GM18867 (cell line): ENCODE results near the gene CARD16.

Source experiments
- ATAC-seq: cut with Tn5 transposase; IDR thresholded peaks from one replicate; pipeline ENCODE4 v1.9.1; 2021; ENCODE audit warnings: mild to moderate bottlenecking, moderate library complexity; ENCODE audit not compliant: unreplicated experiment

CARD16 gene

GRCh38 chr11:105051559-105051958, 6.4 kb upstream of the CARD16 start:
- ATAC-seq, result no peak

GRCh38 chr11:105049481-105049880, 4.3 kb upstream of the CARD16 start:
- ATAC-seq, result no peak

- no peak for ATAC-seq
These were observed 1.9 kb upstream of the CARD16 start for GRCh38 chr11:105046898-105047579.

- ATAC-seq, result no peak
These were observed 651 bp upstream of the CARD16 start for GRCh38 chr11:105045676-105046296.

- no peak for ATAC-seq
These were observed 3.0 kb downstream of the CARD16 start for GRCh38 chr11:105042178-105042577.

- no peak for ATAC-seq
These were observed 4.4 kb downstream of the CARD16 start for GRCh38 chr11:105040703-105041102.

- ATAC-seq, result peak; percentile 89
These were observed 10.1 kb downstream of the CARD16 start, which contains the start of gene CASP1 for GRCh38 chr11:105034813-105035620. CASP1 (minus strand) TSS chr11:105035144; CDS start chr11:105035113, 31 bp downstream.

GRCh38 chr11:105034388-105034787, 10.7 kb downstream of the CARD16 start:
- ATAC-seq, result peak; percentile 5

GRCh38 chr11:105033781-105034180, 11.4 kb downstream of the CARD16 start:
- ATAC-seq, result peak; percentile 20

- no peak for ATAC-seq
These were observed 11.8 kb downstream of the CARD16 start for GRCh38 chr11:105033343-105033742.

- peak; percentile 40 for ATAC-seq
These were observed 12.6 kb downstream of the CARD16 start for GRCh38 chr11:105032495-105032894.

- ATAC-seq, result no peak
These were observed 17.5 kb downstream of the CARD16 start for GRCh38 chr11:105027678-105028077.

GRCh38 chr11:105024394-105024793, 20.7 kb downstream of the CARD16 start:
- ATAC-seq, result no peak

- ATAC-seq, result peak; percentile 38
These were observed 22.1 kb downstream of the CARD16 start, which contains the start of gene CASP5 for GRCh38 chr11:105023003-105023402. CASP5 (minus strand) TSS chr11:105023168; CDS start chr11:105023136, 32 bp downstream.

- ATAC-seq, result no peak
These were observed 22.6 kb downstream of the CARD16 start for GRCh38 chr11:105022527-105022926.

- ATAC-seq, result no peak
These were observed 37.7 kb downstream of the CARD16 start for GRCh38 chr11:105007463-105007862.

- no peak for ATAC-seq
These were observed 39.7 kb downstream of the CARD16 start for GRCh38 chr11:105005451-105005845.

- no peak for ATAC-seq
These were observed 41.1 kb downstream of the CARD16 start for GRCh38 chr11:105004021-105004420.

GRCh38 chr11:105003151-105003550, 42.0 kb downstream of the CARD16 start:
- ATAC-seq, result no peak

GRCh38 chr11:105000797-105001196, 44.3 kb downstream of the CARD16 start:
- ATAC-seq, result peak; percentile 98

GRCh38 chr11:105000167-105000566, 45.0 kb downstream of the CARD16 start:
- no peak for ATAC-seq

- ATAC-seq, result no peak
These were observed 45.4 kb downstream of the CARD16 start for GRCh38 chr11:104999721-105000120.
